CD4-positive, alpha-beta T cell treated with Interleukin-6 for 4 hours (primary cell): ENCODE results near the gene SRF.
A peak's percentile ranks its signal among the peaks of the same experiment; 100 is the strongest.

ENCODE experiments used
- DNase-seq: peaks from one replicate; pipeline ENCODE4 v3.0.0-alpha.2; 2020; ENCODE audit warnings: mixed read lengths

Gene SRF

GRCh38 chr6:43219814-43220213, 48.7 kb downstream of the SRF start:
- no peak for DNase-seq

- no peak for DNase-seq
These were observed 49.4 kb downstream of the SRF start for GRCh38 chr6:43220439-43220951.

GRCh38 chr6:43221046-43221972, 50.2 kb downstream of the SRF start:
- no peak for DNase-seq

GRCh38 chr6:43222418-43223059, 51.5 kb downstream of the SRF start:
- no peak for DNase-seq

GRCh38 chr6:43223175-43223574, 52.1 kb downstream of the SRF start:
- no peak for DNase-seq

GRCh38 chr6:43226192-43226851, 55.3 kb downstream of the SRF start:
- DNase-seq = no peak

- DNase-seq = peak; percentile 84
These were observed 58.1 kb downstream of the SRF start, which contains the start of gene DNPH1 for GRCh38 chr6:43228951-43229802. Gene DNPH1, minus strand, starts transcription at chr6:43229481. Its CDS starts 25 bp downstream, at chr6:43229456.

GRCh38 chr6:43229803-43230620, 58.9 kb downstream of the SRF start:
- no peak for DNase-seq

- no peak for DNase-seq
These were observed 60.0 kb downstream of the SRF start for GRCh38 chr6:43231053-43231452.
